ENCODE results near the gene LRCH3.

GRCh38 chr3:197896421-197896820 is 105.4 kb downstream of the LRCH3 start:
- TF ChIP-seq EZH2 (IDR thresholded peaks at IDR 0.05; ENCODE audit: low read length, unreplicated experiment) (no peak), CTCF (conservative IDR thresholded peaks at IDR 0.05; ENCODE audit: low read depth, low read length) (no peak), EZH2phosphoT487 (IDR thresholded peaks at IDR 0.05; ENCODE audit: borderline replicate concordance, low read length) (no peak)

Measured in PC-3 (cell line).